Measurements from ENCODE around the gene COX19. TPM values are rescaled to one million over a fixed set of nuclear protein-coding genes. Genes with fewer than 3 reads are reported as not detected.

Gene COX19, protein sequence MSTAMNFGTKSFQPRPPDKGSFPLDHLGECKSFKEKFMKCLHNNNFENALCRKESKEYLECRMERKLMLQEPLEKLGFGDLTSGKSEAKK
- 8.4 and 9.1 TPM in 2 replicates for total RNA-seq

DNA sequence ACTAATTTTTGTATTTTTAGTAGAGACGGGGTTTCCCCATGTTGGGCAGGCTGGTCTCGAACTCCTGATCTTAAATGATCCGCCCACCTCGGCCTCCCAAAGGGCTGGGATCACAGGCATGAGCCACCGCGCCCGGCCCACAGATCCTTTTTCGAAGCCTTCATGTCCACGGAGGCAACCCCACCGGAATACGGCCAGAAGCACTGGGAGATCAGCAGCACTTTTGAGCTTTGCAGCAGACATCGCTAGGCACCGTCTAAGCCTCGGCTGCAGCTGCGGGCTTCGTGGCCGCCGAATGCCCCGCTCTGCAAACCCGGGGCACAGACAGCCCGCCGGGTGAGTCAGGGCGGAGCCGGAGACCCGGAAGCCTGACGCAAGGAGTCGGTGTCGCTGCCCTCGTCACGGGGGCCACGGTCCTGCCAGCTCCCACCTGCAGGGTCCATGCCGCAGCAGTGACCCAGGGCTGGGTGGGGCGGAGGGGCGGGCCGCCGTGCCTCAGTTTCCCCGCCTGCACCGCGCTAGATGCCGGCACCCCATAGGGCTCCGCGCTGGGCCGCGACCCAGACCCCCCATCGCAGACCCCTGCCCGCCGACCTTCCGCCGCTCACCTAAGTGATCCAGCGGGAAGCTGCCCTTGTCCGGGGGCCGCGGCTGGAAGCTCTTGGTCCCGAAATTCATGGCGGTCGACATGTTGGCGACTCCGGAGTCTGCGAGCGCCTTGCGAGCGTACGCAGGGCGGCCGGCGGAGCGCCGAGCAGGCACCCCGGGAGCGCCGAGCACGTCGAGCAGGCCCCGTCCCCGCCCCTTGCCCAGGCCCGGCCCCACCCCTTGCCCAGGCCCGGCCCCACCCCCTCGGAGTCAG lies at the start of gene COX19:
COX19 (minus strand) TSS at position 730 of the 862 bp plus-strand sequence; CDS start at position 690, 40 bp downstream.

DNA sequence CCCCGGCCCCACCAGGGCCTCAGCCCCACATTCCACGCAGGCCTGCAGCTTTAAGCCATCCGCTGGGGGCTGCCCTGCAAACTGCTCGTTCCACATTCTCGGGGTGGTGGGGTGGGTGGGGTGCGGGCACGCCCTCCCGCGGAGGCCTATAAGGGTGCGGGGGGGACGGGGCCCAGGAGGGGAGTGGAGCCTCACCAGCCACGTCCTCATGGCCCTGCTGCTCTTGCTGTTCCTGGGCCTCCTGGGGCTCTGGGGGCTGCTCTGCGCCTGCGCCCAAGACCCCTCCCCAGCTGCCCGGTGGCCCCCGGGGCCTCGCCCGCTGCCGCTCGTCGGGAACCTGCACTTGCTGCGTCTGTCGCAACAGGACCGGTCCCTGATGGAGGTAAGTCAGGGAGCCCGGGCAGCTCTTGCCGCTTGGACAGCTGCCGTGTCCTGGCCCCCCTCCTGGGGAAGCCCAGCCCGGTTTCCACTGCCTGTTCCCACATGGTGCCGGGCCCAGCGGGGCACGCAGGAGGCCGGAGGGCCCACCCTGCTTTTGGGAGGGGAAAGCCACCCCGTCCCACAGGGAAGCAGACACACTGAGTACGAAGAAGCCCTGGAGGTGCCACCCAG lies 7.8 kb upstream of the COX19 start, which contains the start of gene CYP2W1:
CYP2W1 (plus strand) TSS at position 178 of the 612 bp plus-strand sequence; CDS start at position 209, 31 bp downstream.

DNA sequence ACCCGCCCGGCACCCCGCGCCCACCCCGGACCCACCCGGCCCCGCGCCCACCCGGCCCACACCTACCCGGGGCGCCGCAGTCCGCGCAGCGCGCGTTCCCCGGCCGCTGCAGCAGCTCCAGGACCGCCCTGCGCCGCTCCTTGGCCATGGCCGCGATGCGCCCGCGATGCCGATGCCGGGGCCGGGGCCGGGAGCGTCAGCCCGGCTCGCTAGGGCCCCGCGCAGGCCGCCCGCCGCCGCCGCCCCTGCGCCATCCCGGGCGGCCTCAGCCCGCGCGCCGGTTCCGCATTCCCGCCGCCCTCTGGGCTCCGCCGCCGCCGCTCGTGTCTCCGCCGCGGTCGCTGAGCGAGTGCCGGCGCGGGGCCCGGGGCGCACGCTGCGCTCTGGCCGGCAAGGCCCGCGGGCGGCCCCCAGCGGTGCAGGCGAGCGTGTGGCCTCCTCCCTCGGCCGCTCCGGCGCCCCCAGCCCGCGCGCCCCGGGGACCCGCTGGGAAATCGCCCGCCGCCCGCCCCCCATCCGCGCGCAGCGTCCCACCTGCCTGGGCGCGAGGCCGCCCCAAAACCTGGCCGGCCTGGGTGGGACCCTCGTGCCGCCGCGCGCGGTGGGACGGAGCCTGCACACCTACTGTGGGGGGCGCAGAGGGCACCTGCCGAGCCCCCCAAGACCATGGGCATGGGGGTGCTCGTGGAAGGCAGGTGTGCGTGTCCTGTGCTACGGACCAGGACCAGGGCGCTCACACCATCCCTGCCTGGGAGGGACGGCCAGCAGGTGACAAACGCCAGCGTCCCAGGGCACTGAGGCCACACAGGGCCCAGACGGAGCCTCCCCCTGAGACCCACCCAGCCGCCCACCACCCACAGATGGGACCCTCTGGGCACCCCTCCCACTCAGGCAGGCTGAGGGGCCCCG lies 20.8 kb downstream of the COX19 start, which contains the start of gene ADAP1:
ADAP1 (minus strand) TSS at position 351 of the 909 bp plus-strand sequence; CDS start at position 148, 203 bp downstream.

Other genes with a start within 250 kb of the COX19 start
- gene DNAAF5, start 248.8 kb downstream of the COX19 start, total RNA-seq, result 15.5 and 15.9 TPM in 2 replicates
- gene PRKAR1B, start 248.3 kb downstream of the COX19 start, total RNA-seq, result 14.6 and 20.5 TPM in 2 replicates
- gene SUN1, start 143.1 kb downstream of the COX19 start, total RNA-seq, result 96.5 and 148 TPM in 2 replicates
- gene GET4, start 99.0 kb downstream of the COX19 start, total RNA-seq, result 31.0 and 33.1 TPM in 2 replicates
- gene ADAP1, start 20.9 kb downstream of the COX19 start, total RNA-seq, result 0.91 and 1.6 TPM in 2 replicates
- not detected in 2 replicates for gene CYP2W1, start 7.6 kb upstream of the COX19 start, total RNA-seq
- 12.0 and 37.5 TPM in 2 replicates for gene GPR146, start 69.0 kb upstream of the COX19 start, total RNA-seq
- gene GPER1, start 112.6 kb upstream of the COX19 start, total RNA-seq, result 0.32 TPM in 1 of 2 replicates, not detected in the other
- gene ZFAND2A, start 184.6 kb upstream of the COX19 start, total RNA-seq, result 7.8 and 11.0 TPM in 2 replicates